ENCODE results near the gene TMEM161A. TPM values are rescaled to one million over a fixed set of nuclear protein-coding genes. Genes with fewer than 3 reads are reported as not detected.

The TMEM161A gene
- polyA plus RNA-seq, 1 donor from 2014 or later: 19.5 TPM

GRCh38 chr19:19071897-19072296, 66.4 kb downstream of the TMEM161A start:
- TF ChIP-seq CTCF (IDR thresholded peaks at IDR 0.05; ENCODE audit: poor library complexity, severe bottlenecking) (no peak), POLR2AphosphoS5 (IDR thresholded peaks at IDR 0.05) (no peak), EZH2 (IDR thresholded peaks at IDR 0.05; ENCODE audit: borderline replicate concordance, insufficient read depth, low read length, poor library complexity, severe bottlenecking) (no peak), EP300 (conservative IDR thresholded peaks at IDR 0.05; ENCODE audit: poor library complexity, severe bottlenecking) (no peak), REST (IDR thresholded peaks at IDR 0.05; ENCODE audit: borderline replicate concordance) (no peak), RAD21 (conservative IDR thresholded peaks at IDR 0.05) (no peak), SMC3 (conservative IDR thresholded peaks at IDR 0.05; ENCODE audit: poor library complexity) (no peak)
- Histone ChIP-seq H3K79me2 (replicated peaks; ENCODE audit: insufficient read depth, low read length) (no peaks in the 10 kb centered on the region), H3K9ac (ENCODE audit: low read length) (no peak overlapping the region), H3K9me3 (ENCODE audit: low read length) (no peaks in the 10 kb centered on the region), H3K9me2 (ENCODE audit: insufficient read depth, low read length) (no peaks in the 10 kb centered on the region), H3K4me3 (ENCODE audit: low read length) (no peak overlapping the region), H3K27me3 (ENCODE audit: insufficient read depth, low read depth, low read length) (no peaks in the 10 kb centered on the region), H3K4me2 (ENCODE audit: low read length) (no peak overlapping the region), H4K20me1 (ENCODE audit: insufficient read depth) (no peaks in the 10 kb centered on the region), H3K27ac (ENCODE audit: low read length) (no peak overlapping the region), H2AFZ (ENCODE audit: low read depth, low read length) (no peak overlapping the region), H3F3A (ENCODE audit: insufficient read depth, low read length, poor library complexity, severe bottlenecking) (no peaks in the 10 kb centered on the region), H3K36me3 (ENCODE audit: insufficient read depth, low read length) (no peaks in the 10 kb centered on the region)

Other genes with a start within 250 kb of the TMEM161A start
- gene CERS1, start 242.3 kb downstream of the TMEM161A start, polyA plus RNA-seq: 19.1 and 21.7 TPM in 2 replicates
- gene COPE, start 219.1 kb downstream of the TMEM161A start, polyA plus RNA-seq: 397 and 419 TPM in 2 replicates
- gene DDX49, start 218.8 kb downstream of the TMEM161A start, polyA plus RNA-seq: 90.7 and 122 TPM in 2 replicates
- 83.6 and 87.7 TPM in 2 replicates for gene HOMER3, start 197.3 kb downstream of the TMEM161A start, polyA plus RNA-seq
- gene SUGP2, start 105.0 kb downstream of the TMEM161A start, polyA plus RNA-seq: 204 and 248 TPM in 2 replicates
- gene ARMC6, start 104.9 kb downstream of the TMEM161A start, polyA plus RNA-seq: 74.4 and 96.7 TPM in 2 replicates
- gene SLC25A42, start 74.5 kb downstream of the TMEM161A start, polyA plus RNA-seq: 22.7 and 25.3 TPM in 2 replicates
- gene MEF2B, start 31.8 kb upstream of the TMEM161A start, polyA plus RNA-seq: 0.22 TPM in 1 of 2 replicates, not detected in the other
- 58.8 and 75.6 TPM in 2 replicates for gene BORCS8, start 53.7 kb upstream of the TMEM161A start, polyA plus RNA-seq
- 40.0 and 42.8 TPM in 2 replicates for gene RFXANK, start 53.8 kb upstream of the TMEM161A start, polyA plus RNA-seq
- gene NR2C2AP, start 64.9 kb upstream of the TMEM161A start, polyA plus RNA-seq: 15.1 and 21.6 TPM in 2 replicates
- gene NCAN, start 73.5 kb upstream of the TMEM161A start, polyA plus RNA-seq: 52.1 and 59.5 TPM in 2 replicates
- not detected in 2 replicates for gene TM6SF2, start 134.8 kb upstream of the TMEM161A start, polyA plus RNA-seq
- 82.0 and 85.8 TPM in 2 replicates for gene SUGP1, start 182.0 kb upstream of the TMEM161A start, polyA plus RNA-seq
- 47.2 and 48.3 TPM in 2 replicates for gene MAU2, start 182.4 kb upstream of the TMEM161A start, polyA plus RNA-seq

Data from neural cell (in vitro differentiated cells).